Activated T-cell treated with anti-CD3 and anti-CD28 coated beads for 24 hours (primary cell): ENCODE data around the gene ACACB.

Source experiments
- DNase-seq: peaks from one replicate; pipeline ENCODE4 v3.0.0-alpha.2; 2020; ENCODE audit warnings: low read depth

ACACB gene

DNA sequence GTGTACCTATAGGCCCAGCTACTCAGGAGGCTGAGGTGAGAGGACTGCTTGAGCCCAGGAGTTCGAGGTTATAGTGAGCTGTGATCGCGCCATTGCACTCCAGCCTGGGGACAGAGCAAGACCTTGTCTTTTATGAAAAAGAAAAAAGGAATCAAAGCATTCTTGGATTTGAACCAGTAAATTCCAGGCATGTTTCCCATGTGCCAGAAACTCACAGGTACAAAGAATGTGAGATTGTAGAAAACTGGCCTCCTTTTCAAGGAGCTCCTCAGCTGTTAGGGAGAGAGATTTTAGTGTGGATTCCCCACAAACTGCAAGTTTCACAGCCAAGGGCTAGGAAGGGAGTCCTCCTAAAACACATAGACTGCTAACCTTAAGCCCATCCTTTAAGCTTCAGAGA is 97.7 kb downstream of the ACACB start:
- DNase-seq = no peak

GRCh38 chr12:109218996-109219395 is 102.6 kb downstream of the ACACB start:
- DNase-seq = no peak

GRCh38 chr12:109219938-109220337 is 103.6 kb downstream of the ACACB start:
- no peak for DNase-seq

DNA sequence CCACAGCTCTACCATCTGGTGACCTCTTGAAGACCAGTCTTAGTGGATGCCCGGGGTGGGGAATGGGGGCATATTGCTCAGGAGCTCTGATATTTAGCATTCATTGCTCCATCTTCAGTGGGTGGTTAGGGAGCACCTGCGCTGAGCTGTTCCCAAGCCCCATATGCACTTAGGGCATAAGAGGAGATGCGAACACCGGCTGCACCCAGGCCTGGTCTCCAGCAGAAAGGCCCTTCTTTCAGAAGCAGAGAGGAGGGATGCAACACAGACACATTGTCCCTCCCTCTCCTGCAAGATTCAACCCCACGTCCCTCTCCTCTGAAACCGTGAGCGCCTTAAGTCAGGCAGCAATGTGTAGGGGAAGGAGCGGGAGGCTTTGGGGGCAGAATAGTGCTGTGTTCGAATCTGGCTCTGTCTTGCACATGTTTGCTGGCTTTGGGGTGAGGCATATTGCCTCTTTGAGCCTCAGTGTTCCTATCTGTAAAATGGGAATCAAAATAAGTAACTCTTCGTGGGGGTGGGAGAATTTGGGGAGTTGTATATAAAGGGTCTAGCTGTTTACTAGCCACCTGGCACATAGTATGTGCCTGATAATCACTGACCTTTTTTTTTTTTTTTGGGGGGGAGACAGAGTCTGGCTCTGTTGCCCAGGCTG is 105.0 kb downstream of the ACACB start:
- no peak for DNase-seq

GRCh38 chr12:109222062-109222461 is 105.7 kb downstream of the ACACB start:
- no peak for DNase-seq

DNA sequence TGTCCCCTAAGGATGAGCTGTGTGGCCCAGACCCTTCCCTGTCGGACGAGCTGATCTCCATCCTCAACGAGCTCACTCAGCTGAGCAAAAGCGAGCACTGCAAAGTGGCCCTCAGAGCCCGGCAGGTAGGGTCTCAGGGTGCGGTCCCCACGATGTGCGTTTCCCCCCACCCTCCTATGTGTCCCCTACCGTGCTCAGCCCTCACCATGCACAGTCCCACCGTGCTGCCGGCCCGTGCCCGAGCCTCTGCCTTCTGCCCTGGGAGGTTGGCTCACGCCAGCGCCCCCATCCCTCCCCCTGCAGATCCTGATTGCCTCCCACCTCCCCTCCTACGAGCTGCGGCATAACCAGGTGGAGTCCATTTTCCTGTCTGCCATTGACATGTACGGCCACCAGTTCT is 106.1 kb downstream of the ACACB start:
- no peak for DNase-seq

DNA sequence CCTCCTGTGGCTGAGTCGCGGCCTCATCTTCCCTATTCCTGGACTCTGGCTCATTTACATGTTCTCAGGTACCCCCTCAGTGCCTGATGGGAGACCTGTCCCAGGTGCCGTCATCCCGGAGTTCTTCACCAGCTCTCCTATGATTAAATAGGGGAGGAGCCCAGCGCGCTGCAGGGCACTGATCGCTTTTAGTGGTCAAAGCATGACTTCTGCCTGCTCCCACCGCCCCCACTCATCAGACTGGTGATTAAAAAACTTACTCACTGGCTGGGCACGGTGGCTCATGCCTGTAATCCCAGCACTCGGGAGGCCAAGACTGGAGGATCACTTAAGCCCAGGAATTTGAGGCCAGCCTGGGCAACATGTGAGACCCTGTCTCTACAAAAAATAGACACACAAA is 106.8 kb downstream of the ACACB start:
- no peak for DNase-seq

- no peak for DNase-seq
Measured at GRCh38 chr12:109223868-109224267, 107.5 kb downstream of the ACACB start.

DNA sequence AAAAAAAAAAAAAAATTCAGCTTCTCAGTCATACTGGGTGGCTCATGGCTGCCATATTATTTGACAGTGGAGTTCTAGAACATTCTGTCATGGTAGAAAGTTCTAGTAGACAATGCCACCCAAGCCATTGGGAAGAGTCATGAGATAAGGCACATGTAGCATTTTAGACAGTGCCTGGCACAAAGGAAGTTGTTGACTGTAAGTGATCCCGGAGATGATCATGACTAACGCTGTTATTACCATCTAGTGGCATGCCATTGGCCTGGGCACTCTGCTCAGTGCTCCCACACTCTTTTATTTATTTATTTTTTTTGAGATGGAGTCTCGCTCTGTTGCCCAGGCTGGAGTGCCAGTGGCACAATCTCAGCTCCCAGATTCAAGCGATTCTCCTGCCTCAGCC is 112.3 kb downstream of the ACACB start:
- DNase-seq = no peak

- no peak for DNase-seq
Measured at GRCh38 chr12:109230193-109230592, 113.8 kb downstream of the ACACB start.

DNA sequence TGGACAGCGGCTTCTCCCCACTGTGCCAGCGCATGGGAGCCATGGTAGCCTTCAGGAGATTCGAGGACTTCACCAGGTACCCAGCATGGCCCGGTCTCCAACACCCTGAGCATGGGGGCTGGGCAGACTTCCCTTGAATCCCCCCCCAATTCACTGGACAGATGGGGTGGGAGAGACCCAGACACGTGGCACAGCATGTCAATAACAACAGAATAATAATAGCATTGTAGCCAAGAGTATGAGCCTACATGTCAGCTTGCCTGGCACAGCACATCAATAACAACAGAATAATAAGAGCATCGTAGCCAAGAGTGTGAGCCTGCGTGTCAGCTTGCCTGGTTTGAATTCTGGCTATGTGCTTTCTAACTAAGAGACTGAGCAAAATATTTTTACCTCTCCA is 116.3 kb downstream of the ACACB start:
- no peak for DNase-seq

DNA sequence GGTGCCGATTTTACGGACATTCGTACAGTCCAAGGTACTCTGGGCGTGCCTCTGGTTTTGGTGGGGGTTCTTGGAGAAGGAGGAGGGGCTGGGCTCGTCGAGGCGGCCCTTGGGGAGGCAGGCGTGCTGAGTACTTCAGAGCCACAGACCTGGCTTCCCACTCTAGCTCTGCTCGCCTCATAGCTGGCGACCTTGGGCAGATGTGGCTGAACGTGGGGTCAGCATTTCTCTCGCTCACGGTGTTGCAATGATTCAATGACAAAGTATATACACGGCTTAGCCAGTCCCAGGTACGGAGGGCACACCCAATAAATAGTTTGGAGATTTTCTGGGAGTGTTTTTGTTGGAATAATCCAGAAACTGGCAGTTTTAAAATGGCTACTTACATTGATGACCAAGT is 117.6 kb downstream of the ACACB start:
- DNase-seq = no peak

DNA sequence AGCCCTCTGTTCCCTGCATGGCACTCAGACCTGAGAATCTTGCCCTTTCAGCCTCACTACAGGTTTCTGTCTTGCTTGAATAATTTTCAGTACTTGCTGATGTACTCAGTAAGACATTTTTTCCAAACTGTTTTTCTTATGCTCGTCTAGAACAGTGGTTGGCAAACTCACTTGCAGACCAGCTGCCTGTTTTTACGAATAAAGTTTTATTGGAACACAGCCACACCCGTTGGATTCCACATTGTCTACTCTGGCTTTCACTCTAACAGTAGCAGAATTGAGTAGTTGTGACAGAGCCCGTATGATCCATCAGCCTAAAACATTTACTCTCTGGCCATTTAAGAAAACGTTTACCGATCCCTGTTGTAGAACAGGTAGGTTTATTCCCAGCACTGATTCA is 119.9 kb downstream of the ACACB start:
- no peak for DNase-seq

GRCh38 chr12:109239179-109239578 is 122.8 kb downstream of the ACACB start:
- no peak for DNase-seq

DNA sequence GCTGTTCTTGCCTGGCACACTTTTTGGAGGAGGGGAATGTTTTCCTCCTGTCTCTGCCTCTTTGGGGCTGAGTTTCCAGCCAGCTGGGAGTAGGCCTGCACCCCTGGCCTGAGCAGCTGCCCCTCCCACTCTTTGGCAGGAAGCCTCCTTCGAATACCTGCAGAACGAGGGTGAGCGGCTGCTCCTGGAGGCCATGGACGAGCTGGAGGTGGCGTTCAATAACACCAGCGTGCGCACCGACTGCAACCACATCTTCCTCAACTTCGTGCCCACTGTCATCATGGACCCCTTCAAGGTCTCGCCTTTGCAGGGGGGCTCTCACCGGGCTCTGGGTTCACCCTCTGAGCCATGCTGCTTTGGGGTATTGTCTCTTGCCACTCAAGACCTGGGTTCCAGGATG is 123.3 kb downstream of the ACACB start:
- DNase-seq = no peak

DNA sequence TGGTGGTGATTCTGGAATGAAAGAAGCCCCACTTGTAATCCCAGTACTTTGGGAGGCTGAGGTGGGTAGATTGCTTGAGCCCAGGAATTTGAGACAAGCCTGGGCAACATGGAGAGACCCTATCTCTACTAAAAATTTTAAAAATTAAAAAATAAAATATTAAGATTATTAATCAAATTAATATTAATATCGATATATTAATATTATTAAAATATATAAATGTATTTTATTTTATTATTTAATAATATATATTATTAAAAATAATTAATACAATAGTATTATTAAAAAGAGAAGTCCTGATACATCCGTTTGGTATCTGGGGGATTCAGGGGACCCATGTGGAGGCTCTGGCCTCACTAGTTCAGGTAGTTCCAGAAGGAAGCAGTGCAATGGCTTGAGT is 124.0 kb downstream of the ACACB start:
- DNase-seq = no peak

- no peak for DNase-seq
Measured at GRCh38 chr12:109241936-109242335, 125.5 kb downstream of the ACACB start.

GRCh38 chr12:109244073-109244472 is 127.7 kb downstream of the ACACB start:
- DNase-seq = no peak

GRCh38 chr12:109246221-109246620 is 129.8 kb downstream of the ACACB start:
- DNase-seq = no peak

DNA sequence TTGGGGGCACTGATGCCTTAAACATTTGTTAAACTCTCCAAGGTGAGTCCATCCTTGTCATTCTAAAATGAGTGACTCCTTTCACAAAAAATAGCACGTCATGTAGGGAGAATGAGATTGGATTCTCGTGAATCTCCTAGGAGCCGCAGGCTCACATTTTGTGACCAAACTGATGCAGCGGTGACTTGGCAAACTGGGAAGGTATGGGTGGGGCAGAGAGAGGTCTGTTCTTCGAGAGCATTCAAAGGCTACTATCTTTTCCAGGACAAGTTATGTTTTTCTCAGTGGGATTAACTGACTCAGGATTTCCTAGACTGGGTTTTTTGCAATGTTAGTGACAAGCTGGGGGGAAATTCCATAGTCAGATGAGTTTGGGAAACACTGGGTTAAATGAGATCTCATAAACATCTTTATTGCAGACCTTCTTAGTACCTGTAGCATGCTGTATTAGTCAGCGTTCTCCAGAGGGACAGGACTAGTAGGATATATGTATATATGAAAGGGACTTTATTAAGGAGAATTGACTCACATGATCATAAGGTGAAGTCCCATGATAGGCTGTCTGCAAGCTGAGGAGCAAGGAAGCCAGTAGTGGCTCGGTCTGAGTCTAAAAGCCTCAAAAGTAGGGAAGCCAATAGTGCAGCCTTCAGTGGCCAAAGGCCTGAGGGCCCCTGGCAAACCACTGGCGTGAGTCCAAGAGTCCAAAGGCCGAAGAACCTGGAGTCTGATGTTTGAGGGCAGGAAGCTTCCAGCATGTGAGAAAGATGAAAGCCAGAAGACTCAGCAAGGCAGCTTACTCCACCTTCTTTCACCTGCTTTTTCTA is 131.7 kb downstream of the ACACB start:
- no peak for DNase-seq

GRCh38 chr12:109250523-109250922 is 134.1 kb downstream of the ACACB start:
- DNase-seq = no peak

DNA sequence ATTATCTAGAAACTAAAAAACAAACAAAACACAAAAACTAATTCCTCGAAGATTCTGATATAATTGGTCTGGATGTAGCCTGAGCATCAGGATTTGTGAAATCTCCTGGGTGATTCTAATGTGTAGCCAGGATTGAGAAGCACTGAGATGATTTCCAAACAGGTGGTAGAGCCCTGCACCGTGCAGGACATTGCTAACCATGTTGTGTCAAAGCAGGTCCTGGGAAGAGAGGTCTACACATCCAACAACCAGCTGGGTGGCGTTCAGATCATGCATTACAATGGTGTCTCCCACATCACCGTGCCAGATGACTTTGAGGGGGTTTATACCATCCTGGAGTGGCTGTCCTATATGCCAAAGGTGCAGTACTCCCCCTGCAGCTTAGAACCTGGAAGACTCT is 136.4 kb downstream of the ACACB start:
- no peak for DNase-seq

- DNase-seq = no peak
Measured at GRCh38 chr12:109253913-109254544, 137.6 kb downstream of the ACACB start.
